Adipocyte (in vitro differentiated cells): ENCODE results near the gene TBL1X.

Experiments used
- DNase-seq: peaks from one replicate; pipeline ENCODE4 v3.0.0-alpha.2; 2015; ENCODE audit warnings: low read depth
- H3K27me3 ChIP-seq: replicated peaks from 2 replicates; pipeline ENCODE4 v1.7.0; 2013; ENCODE audit warnings: mild to moderate bottlenecking, low read length, moderate library complexity; ENCODE audit not compliant: control insufficient read depth, insufficient read depth
- H3K36me3 ChIP-seq: 2 replicates; pipeline ENCODE4 v1.7.0; 2013; ENCODE audit warnings: low read length, mild to moderate bottlenecking, moderate library complexity; ENCODE audit not compliant: control insufficient read depth, insufficient read depth, severe bottlenecking
- H3K4me1 ChIP-seq: 2 replicates; pipeline ENCODE4 v1.7.0; 2013; ENCODE audit warnings: mild to moderate bottlenecking, low read length, moderate library complexity; ENCODE audit not compliant: control insufficient read depth, insufficient read depth
- H3K4me3 ChIP-seq: 2 replicates; pipeline ENCODE4 v1.7.0; 2013; ENCODE audit warnings: mild to moderate bottlenecking, low read length, moderate library complexity
- H3K9ac ChIP-seq: 2 replicates; pipeline ENCODE4 v1.7.0; 2013; ENCODE audit warnings: mild to moderate bottlenecking, low read length, moderate library complexity
- H3K9me3 ChIP-seq: 2 replicates; pipeline ENCODE4 v1.7.0; 2013; ENCODE audit warnings: mild to moderate bottlenecking, low read length, moderate library complexity; ENCODE audit not compliant: control insufficient read depth

The TBL1X gene

DNA sequence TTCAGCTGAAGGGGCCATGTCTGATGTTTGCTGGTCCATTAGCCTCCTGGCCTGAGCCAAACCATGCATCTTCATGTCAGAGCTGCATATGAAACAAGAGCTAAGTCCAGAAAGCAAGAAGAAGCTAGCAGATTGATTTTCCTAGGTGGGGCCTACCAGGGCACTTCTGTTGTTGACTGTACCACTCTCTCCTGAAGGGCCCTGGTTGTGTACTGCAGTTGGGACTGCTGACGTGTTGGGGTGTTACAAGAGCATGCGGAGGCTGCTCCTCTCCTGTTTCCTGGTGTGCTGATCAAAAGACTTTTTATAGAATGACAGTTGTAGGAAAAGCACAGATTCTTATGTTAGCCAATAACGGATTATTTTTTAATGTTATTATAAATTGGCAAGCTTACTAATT is 145.1 kb downstream of the TBL1X start:
- no peak for DNase-seq
- Histone ChIP-seq H3K4me1 (peaks cover 6% of the 10 kb centered on the region), H3K9me3 (no peaks in the 10 kb centered on the region), H3K27me3 (no peaks in the 10 kb centered on the region), H3K4me3 (no peak overlapping the region), H3K9ac (no peak overlapping the region), H3K36me3 (no peaks in the 10 kb centered on the region)

GRCh38 chrX:9610771-9611392 is 146.0 kb downstream of the TBL1X start:
- DNase-seq = peak; percentile 22
- Histone ChIP-seq H3K9me3 (no peaks in the 10 kb centered on the region), H3K9ac (no peak overlapping the region)

GRCh38 chrX:9611436-9612145 is 146.7 kb downstream of the TBL1X start:
- no peak for DNase-seq
- no peaks in the 10 kb centered on the region for H3K9me3 ChIP-seq
- no peak overlapping the region for H3K4me3 ChIP-seq
- H3K4me1 ChIP-seq = peaks cover 6% of the 10 kb centered on the region
- H3K36me3 ChIP-seq = no peaks in the 10 kb centered on the region
- no peaks in the 10 kb centered on the region for H3K27me3 ChIP-seq
- H3K9ac ChIP-seq = no peak overlapping the region

More at GRCh38 chrX:9610771-9611392, 146.0 kb downstream of the TBL1X start:
- H3K36me3 ChIP-seq = no peaks in the 10 kb centered on the region
- no peak overlapping the region for H3K4me3 ChIP-seq
- peaks cover 6% of the 10 kb centered on the region for H3K4me1 ChIP-seq
- H3K27me3 ChIP-seq = no peaks in the 10 kb centered on the region

DNA sequence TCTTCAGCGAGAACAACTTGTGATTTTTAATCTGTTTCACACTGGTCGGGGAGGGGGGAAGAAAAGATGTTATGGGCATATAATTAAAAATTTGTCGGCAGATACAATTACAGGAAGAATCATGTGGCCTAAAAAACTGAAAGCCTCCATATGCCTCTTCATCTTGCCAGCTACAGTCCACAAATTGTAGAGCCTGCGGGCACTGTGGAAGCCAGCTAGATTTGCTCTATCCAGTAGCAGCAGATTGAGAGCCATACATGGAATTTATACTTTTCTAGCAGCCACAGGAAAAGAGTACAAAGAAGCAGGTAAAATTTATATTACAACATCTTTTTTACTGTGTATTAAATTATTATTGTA is 147.3 kb downstream of the TBL1X start:
- Histone ChIP-seq H3K4me1 (peaks cover 6% of the 10 kb centered on the region), H3K9me3 (no peaks in the 10 kb centered on the region)

GRCh38 chrX:9614016-9614415 is 149.2 kb downstream of the TBL1X start:
- DNase-seq = no peak
- no peak overlapping the region for H3K9ac ChIP-seq
- H3K4me3 ChIP-seq = no peak overlapping the region
- no peaks in the 10 kb centered on the region for H3K36me3 ChIP-seq
- H3K4me1 ChIP-seq = peaks cover 6% of the 10 kb centered on the region
- no peaks in the 10 kb centered on the region for H3K9me3 ChIP-seq
- H3K27me3 ChIP-seq = no peaks in the 10 kb centered on the region

More for the DNA sequence above, 147.3 kb downstream of the TBL1X start:
- Histone ChIP-seq H3K27me3 (no peaks in the 10 kb centered on the region), H3K36me3 (no peaks in the 10 kb centered on the region), H3K4me3 (no peak overlapping the region), H3K9ac (no peak overlapping the region)
- no peak for DNase-seq

GRCh38 chrX:9619133-9619532 is 154.3 kb downstream of the TBL1X start:
- Histone ChIP-seq H3K9ac (no peak overlapping the region), H3K4me3 (no peak overlapping the region), H3K4me1 (no peaks in the 10 kb centered on the region), H3K9me3 (no peaks in the 10 kb centered on the region), H3K36me3 (no peaks in the 10 kb centered on the region), H3K27me3 (no peaks in the 10 kb centered on the region)
- DNase-seq = no peak

DNA sequence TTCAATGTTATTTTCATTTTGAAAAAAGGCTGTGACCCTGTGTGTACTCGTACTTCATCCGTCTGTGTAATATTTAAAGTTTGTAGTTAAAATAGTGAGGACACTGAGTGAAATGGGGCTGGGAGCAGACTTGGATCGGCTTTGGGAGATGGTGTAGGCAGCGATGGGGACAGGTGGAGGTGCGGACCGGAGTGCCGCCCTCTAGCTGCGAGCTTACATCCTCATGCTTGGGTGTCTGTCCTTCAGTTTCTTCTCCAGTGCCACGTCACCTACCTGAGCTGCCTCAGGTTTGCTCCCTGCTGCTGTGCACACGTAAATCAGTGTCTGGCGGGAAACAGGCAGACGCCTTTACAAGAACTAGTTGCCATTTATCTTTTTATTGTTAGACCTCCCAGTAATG is 154.7 kb downstream of the TBL1X start:
- Histone ChIP-seq H3K27me3 (no peaks in the 10 kb centered on the region), H3K4me3 (no peak overlapping the region), H3K9ac (no peak overlapping the region), H3K36me3 (no peaks in the 10 kb centered on the region), H3K4me1 (no peaks in the 10 kb centered on the region), H3K9me3 (no peaks in the 10 kb centered on the region)
- DNase-seq = no peak

DNA sequence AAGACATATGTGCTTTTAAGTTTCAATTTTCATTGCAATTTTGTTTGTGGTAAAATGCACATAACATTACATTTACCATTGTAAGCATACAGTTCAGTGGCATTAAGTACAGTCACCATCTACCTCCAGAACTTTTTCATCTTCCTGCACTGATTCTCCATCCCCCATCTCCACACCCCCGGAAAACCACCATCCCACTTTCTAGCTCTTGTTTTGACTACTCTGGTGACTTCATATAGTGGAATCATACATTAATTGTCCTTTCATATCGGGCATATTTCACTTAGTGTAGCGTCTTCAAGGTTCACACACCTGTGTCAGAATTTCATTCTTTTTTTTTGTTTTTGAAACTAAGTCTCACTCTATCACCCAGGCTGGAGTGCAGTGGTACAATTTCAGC is 157.3 kb downstream of the TBL1X start:
- Histone ChIP-seq H3K9ac (no peak overlapping the region), H3K27me3 (no peaks in the 10 kb centered on the region), H3K36me3 (no peaks in the 10 kb centered on the region), H3K9me3 (no peaks in the 10 kb centered on the region), H3K4me3 (no peak overlapping the region), H3K4me1 (no peaks in the 10 kb centered on the region)
- DNase-seq = no peak

- Histone ChIP-seq H3K4me1 (no peaks in the 10 kb centered on the region), H3K36me3 (no peaks in the 10 kb centered on the region), H3K4me3 (no peak overlapping the region), H3K9me3 (no peaks in the 10 kb centered on the region), H3K9ac (no peak overlapping the region), H3K27me3 (no peaks in the 10 kb centered on the region)
- no peak for DNase-seq
Observed at GRCh38 chrX:9626379-9626778, 161.5 kb downstream of the TBL1X start.

- H3K27me3 ChIP-seq = no peaks in the 10 kb centered on the region
- no peaks in the 10 kb centered on the region for H3K4me1 ChIP-seq
- peak; percentile 16 for DNase-seq
- H3K36me3 ChIP-seq = no peaks in the 10 kb centered on the region
- H3K4me3 ChIP-seq = no peak overlapping the region
- H3K9me3 ChIP-seq = no peaks in the 10 kb centered on the region
- H3K9ac ChIP-seq = no peak overlapping the region
Observed at GRCh38 chrX:9627922-9628321, 163.1 kb downstream of the TBL1X start.

DNA sequence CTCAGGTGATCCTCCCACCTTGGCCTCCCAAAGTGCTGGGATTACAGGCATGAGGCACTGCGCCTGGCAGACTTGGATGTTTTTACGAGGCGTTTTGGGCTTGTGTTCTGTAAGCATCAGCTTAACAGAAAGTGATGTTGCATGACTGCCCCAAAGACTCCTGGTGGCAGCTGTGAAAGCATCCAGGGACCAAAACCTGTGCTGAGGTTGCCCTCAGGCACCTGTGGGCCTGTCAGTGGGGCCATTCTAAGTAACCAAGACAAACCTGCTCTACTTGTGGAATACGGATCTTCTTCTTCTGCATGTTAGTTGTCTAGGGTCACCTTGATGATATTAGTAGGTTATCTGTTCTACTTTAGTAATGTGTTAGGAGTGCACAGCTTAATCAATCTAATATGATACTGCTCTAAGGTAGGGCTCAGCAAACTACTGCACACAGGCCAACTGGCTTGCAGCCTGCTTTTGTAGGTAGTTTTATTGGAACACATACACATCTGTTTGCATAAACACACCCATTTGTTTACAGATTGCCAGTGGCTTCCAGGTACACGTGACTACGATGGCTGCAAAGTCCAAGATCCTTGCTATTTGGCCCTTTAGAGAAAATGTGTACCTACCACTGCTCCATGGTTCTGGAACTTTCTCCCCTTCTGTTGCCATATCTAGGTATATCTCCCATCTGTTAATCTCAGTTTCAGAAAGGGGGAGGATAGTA is 164.1 kb downstream of the TBL1X start:
- H3K36me3 ChIP-seq = no peaks in the 10 kb centered on the region
- no peaks in the 10 kb centered on the region for H3K27me3 ChIP-seq
- no peaks in the 10 kb centered on the region for H3K9me3 ChIP-seq
- no peak for DNase-seq
- no peaks in the 10 kb centered on the region for H3K4me1 ChIP-seq
- H3K4me3 ChIP-seq = no peak overlapping the region
- no peak overlapping the region for H3K9ac ChIP-seq
